Activated T-cell treated with anti-CD3 and anti-CD28 coated beads, Interleukin-2, amount 50 U/mL, for 4 hours (primary cell): ENCODE measurements around the gene PIGC. TPM values are rescaled to one million over a fixed set of nuclear protein-coding genes. Genes with fewer than 3 reads are reported as not detected.
A peak's percentile ranks its signal among the peaks of the same experiment; 100 is the strongest.

Experiments
- ATAC-seq, 2 donors: fragments of 200-7000 bp; cut with Tn5 transposase; one replicate each; pipeline ENCODE4 v1.10.0; 2021
- DNase-seq: peaks from one replicate; pipeline ENCODE4 v3.0.0-alpha.2; 2020
- H3K27me3 Mint-ChIP-seq: one replicate; pipeline ENCODE4 v1.8.0; 2021; ENCODE audit warnings: low read depth, mixed read lengths
- H3K36me3 Mint-ChIP-seq: one replicate; pipeline ENCODE4 v1.8.0; 2022; ENCODE audit warnings: mixed read lengths; ENCODE audit not compliant: insufficient read depth
- H3K4me1 Mint-ChIP-seq: one replicate; pipeline ENCODE4 v1.8.0; 2021; ENCODE audit warnings: low read depth, mixed read lengths
- H3K4me3 Mint-ChIP-seq: one replicate; pipeline ENCODE4 v1.8.0; 2021; ENCODE audit warnings: mild to moderate bottlenecking, moderate library complexity, mixed read lengths
- H3K9me3 Mint-ChIP-seq: one replicate; pipeline ENCODE4 v1.8.0; 2021; ENCODE audit warnings: mixed read lengths
- total RNA-seq, 3 donors: library from RNA; stranded (reverse); gene quantifications; one replicate each; pipeline ENCODE4 v1.2.1, GENCODE V29; 2021

PIGC gene
- total RNA-seq, 3 donors from 2014 or later, result 16.8 to 19.1 (median 17.8) TPM

GRCh38 chr1:172430128-172430454 lies 13.8 kb downstream of the PIGC start:
- H3K36me3 Mint-ChIP-seq, result no peaks in the 10 kb centered on the region
- no peaks in the 10 kb centered on the region for H3K27me3 Mint-ChIP-seq
- no peaks in the 10 kb centered on the region for H3K9me3 Mint-ChIP-seq
- ATAC-seq (no peak), DNase-seq (no peak)
- peaks cover 45% of the 10 kb centered on the region for H3K4me1 Mint-ChIP-seq
- no peak overlapping the region for H3K4me3 Mint-ChIP-seq

GRCh38 chr1:172429331-172430127 lies 14.3 kb downstream of the PIGC start:
- Mint-ChIP-seq H3K27me3 (no peaks in the 10 kb centered on the region), H3K4me3 (no peak overlapping the region), H3K36me3 (no peaks in the 10 kb centered on the region), H3K9me3 (no peaks in the 10 kb centered on the region), H3K4me1 (peaks cover 44% of the 10 kb centered on the region)
- ATAC-seq (peak in 1 of 2 donors; percentile 41), DNase-seq (peak; percentile 29)

GRCh38 chr1:172427191-172427590 lies 16.7 kb downstream of the PIGC start:
- peak in 1 of 2 donors; percentile 21 for ATAC-seq
- DNase-seq, result no peak
- Mint-ChIP-seq H3K4me3 (no peak overlapping the region), H3K9me3 (no peaks in the 10 kb centered on the region), H3K27me3 (no peaks in the 10 kb centered on the region), H3K36me3 (no peaks in the 10 kb centered on the region), H3K4me1 (peaks cover 26% of the 10 kb centered on the region)

- ATAC-seq, result no peak
- H3K27me3 Mint-ChIP-seq, result no peaks in the 10 kb centered on the region
- no peaks in the 10 kb centered on the region for H3K36me3 Mint-ChIP-seq
- H3K4me1 Mint-ChIP-seq, result peaks cover 21% of the 10 kb centered on the region
- no peaks in the 10 kb centered on the region for H3K9me3 Mint-ChIP-seq
- no peak for DNase-seq
- H3K4me3 Mint-ChIP-seq, result no peak overlapping the region
Measured at GRCh38 chr1:172425339-172425738, 18.5 kb downstream of the PIGC start.

- Mint-ChIP-seq H3K4me3 (no peak overlapping the region), H3K36me3 (peaks cover 1% of the 10 kb centered on the region), H3K27me3 (no peaks in the 10 kb centered on the region), H3K9me3 (no peaks in the 10 kb centered on the region), H3K4me1 (peaks cover 13% of the 10 kb centered on the region)
- DNase-seq (no peak), ATAC-seq (no peak)
Measured at GRCh38 chr1:172423336-172423735, 20.5 kb downstream of the PIGC start.

- DNase-seq (no peak), ATAC-seq (no peak)
- H3K27me3 Mint-ChIP-seq, result no peaks in the 10 kb centered on the region
- H3K9me3 Mint-ChIP-seq, result no peaks in the 10 kb centered on the region
- no peak overlapping the region for H3K4me3 Mint-ChIP-seq
- H3K4me1 Mint-ChIP-seq, result peaks cover 13% of the 10 kb centered on the region
- H3K36me3 Mint-ChIP-seq, result peaks cover 1% of the 10 kb centered on the region
Measured at GRCh38 chr1:172421974-172422604, 21.8 kb downstream of the PIGC start.

GRCh38 chr1:172420385-172420784 lies 23.5 kb downstream of the PIGC start, which contains the start of gene C1orf105:
Gene C1orf105, plus strand, starts transcription at chr1:172420685. Its CDS starts 201 bp downstream, at chr1:172420886.
- ATAC-seq (no peak), DNase-seq (no peak)
- no peak within 1 kb of the TSS for H3K4me3 Mint-ChIP-seq
- no peaks in the 10 kb centered on the region for H3K9me3 Mint-ChIP-seq
- peaks cover 1% of the 10 kb centered on the region for H3K36me3 Mint-ChIP-seq
- no peaks in the 10 kb centered on the region for H3K27me3 Mint-ChIP-seq
- peaks cover 13% of the 10 kb centered on the region for H3K4me1 Mint-ChIP-seq

GRCh38 chr1:172417557-172417956 lies 26.3 kb downstream of the PIGC start:
- Mint-ChIP-seq H3K4me3 (no peak overlapping the region), H3K9me3 (no peaks in the 10 kb centered on the region), H3K27me3 (no peaks in the 10 kb centered on the region), H3K4me1 (peaks cover 13% of the 10 kb centered on the region), H3K36me3 (peaks cover 9% of the 10 kb centered on the region)
- ATAC-seq (no peak), DNase-seq (no peak)

- Mint-ChIP-seq H3K36me3 (peaks cover 9% of the 10 kb centered on the region), H3K9me3 (no peaks in the 10 kb centered on the region), H3K4me3 (no peak overlapping the region), H3K4me1 (peaks cover 16% of the 10 kb centered on the region), H3K27me3 (no peaks in the 10 kb centered on the region)
- ATAC-seq, result no peak
- no peak for DNase-seq
Measured at GRCh38 chr1:172416496-172417035, 27.3 kb downstream of the PIGC start.

GRCh38 chr1:172414331-172414730 lies 29.5 kb downstream of the PIGC start:
- no peak overlapping the region for H3K4me3 Mint-ChIP-seq
- DNase-seq (no peak), ATAC-seq (no peak)
- peaks cover 5% of the 10 kb centered on the region for H3K4me1 Mint-ChIP-seq
- peaks cover 9% of the 10 kb centered on the region for H3K36me3 Mint-ChIP-seq
- H3K9me3 Mint-ChIP-seq, result no peaks in the 10 kb centered on the region
- H3K27me3 Mint-ChIP-seq, result no peaks in the 10 kb centered on the region

GRCh38 chr1:172411791-172412338 lies 32.0 kb downstream of the PIGC start:
- ATAC-seq, result peak; percentile 76 to 86
- peaks cover 4% of the 10 kb centered on the region for H3K4me1 Mint-ChIP-seq
- H3K27me3 Mint-ChIP-seq, result no peaks in the 10 kb centered on the region
- H3K36me3 Mint-ChIP-seq, result peaks cover 8% of the 10 kb centered on the region
- H3K4me3 Mint-ChIP-seq, result no peak overlapping the region
- H3K9me3 Mint-ChIP-seq, result no peaks in the 10 kb centered on the region
- no peak for DNase-seq

- Mint-ChIP-seq H3K9me3 (no peaks in the 10 kb centered on the region), H3K4me1 (peaks cover 7% of the 10 kb centered on the region), H3K36me3 (peaks cover 8% of the 10 kb centered on the region), H3K4me3 (no peak overlapping the region), H3K27me3 (no peaks in the 10 kb centered on the region)
- DNase-seq (no peak), ATAC-seq (no peak)
Measured at GRCh38 chr1:172410027-172410426, 33.8 kb downstream of the PIGC start.

- Mint-ChIP-seq H3K27me3 (no peaks in the 10 kb centered on the region), H3K9me3 (no peaks in the 10 kb centered on the region), H3K4me3 (no peak overlapping the region), H3K36me3 (peaks cover 8% of the 10 kb centered on the region), H3K4me1 (peaks cover 7% of the 10 kb centered on the region)
- DNase-seq, result no peak
- ATAC-seq, result no peak
Measured at GRCh38 chr1:172408958-172409357, 34.9 kb downstream of the PIGC start.

- H3K4me3 Mint-ChIP-seq, result no peak overlapping the region
- H3K36me3 Mint-ChIP-seq, result no peaks in the 10 kb centered on the region
- peaks cover 11% of the 10 kb centered on the region for H3K4me1 Mint-ChIP-seq
- H3K27me3 Mint-ChIP-seq, result no peaks in the 10 kb centered on the region
- ATAC-seq (no peak), DNase-seq (no peak)
- no peaks in the 10 kb centered on the region for H3K9me3 Mint-ChIP-seq
Measured at GRCh38 chr1:172406968-172407367, 36.9 kb downstream of the PIGC start.
